HL-60 (cell line): ENCODE measurements around the gene GSTO1.

Source experiments
- DNase-seq, 2 experiments: peaks; one replicate each; pipeline ENCODE4 v3.0.0-alpha.2; 2010 to 2020; ENCODE audit warnings: low read depth in 1 of 2, low spot score in 1 of 2
- H3K27ac ChIP-seq: fragments of 250-450 bp; sonication (Bioruptor Pico); replicated peaks from 2 replicates; pipeline ENCODE4 v1.5.1; 2020; ENCODE audit warnings: mild to moderate bottlenecking, moderate library complexity
- H3K27me3 ChIP-seq: fragments of 250-450 bp; sonication (Bioruptor Pico); 2 replicates; pipeline ENCODE4 v1.5.1; 2021; ENCODE audit warnings: mild to moderate bottlenecking, moderate library complexity; ENCODE audit not compliant: insufficient read depth, poor library complexity, severe bottlenecking
- H3K4me3 ChIP-seq: replicated peaks from 2 replicates; pipeline ENCODE4 v1.5.1; 2011; ENCODE audit warnings: mild to moderate bottlenecking, control low read depth, low read length; ENCODE audit not compliant: insufficient read depth
- GABPA ChIP-seq: IDR thresholded peaks from 2 replicates; pipeline ENCODE4 v1.6.1; 2012; ENCODE audit warnings: low read depth
- POLR2AphosphoS5 ChIP-seq: IDR thresholded peaks from 2 replicates; pipeline ENCODE4 v1.6.1; 2012; ENCODE audit warnings: low read depth
- SPI1 ChIP-seq: IDR thresholded peaks from 2 replicates; pipeline ENCODE4 v1.6.1; 2012; ENCODE audit warnings: low read depth, mild to moderate bottlenecking, borderline replicate concordance
- TF ChIP-seq, protein P1 (sequence below): IDR thresholded peaks from 2 replicates; pipeline ENCODE4 v1.6.1; 2012; ENCODE audit warnings: low read depth; ENCODE audit not compliant: insufficient replicate concordance
- TF ChIP-seq, protein P2 (sequence below): IDR thresholded peaks from one replicate; pipeline ENCODE4 v1.5.1; 2011; ENCODE audit warnings: low read length, control low read depth, inconsistent platforms; ENCODE audit not compliant: insufficient read depth

GSTO1 gene

DNA sequence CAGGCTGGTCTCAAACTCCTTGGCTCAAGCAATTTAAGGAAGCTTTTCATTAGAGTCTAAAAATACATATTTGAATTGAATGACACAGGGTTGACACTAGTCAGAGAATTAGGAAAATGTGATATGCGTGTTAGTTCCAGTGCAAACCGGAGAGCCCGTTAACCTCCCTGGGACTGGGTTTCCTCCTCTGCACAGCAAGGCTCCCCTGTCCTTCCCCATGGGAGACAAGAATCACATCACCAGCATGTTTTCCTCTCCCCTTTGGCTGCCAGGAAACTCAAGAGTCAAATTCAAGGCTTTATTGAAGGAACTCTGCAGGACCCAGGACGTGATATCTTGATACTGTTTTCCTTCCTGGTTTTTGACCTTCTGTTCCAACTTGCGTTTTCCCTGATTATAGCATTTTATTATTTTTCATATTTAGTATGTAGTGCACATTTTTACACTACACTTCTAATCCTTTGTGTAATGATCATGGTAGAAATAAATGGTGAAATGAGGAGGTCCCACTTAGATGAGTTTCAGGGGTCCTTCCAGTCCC is 39.2 kb downstream of the GSTO1 start:
- DNase-seq = no peak
- TF ChIP-seq SPI1 (no peak), POLR2AphosphoS5 (no peak), GABPA (no peak)
- TF ChIP-seq, protein P1, sequence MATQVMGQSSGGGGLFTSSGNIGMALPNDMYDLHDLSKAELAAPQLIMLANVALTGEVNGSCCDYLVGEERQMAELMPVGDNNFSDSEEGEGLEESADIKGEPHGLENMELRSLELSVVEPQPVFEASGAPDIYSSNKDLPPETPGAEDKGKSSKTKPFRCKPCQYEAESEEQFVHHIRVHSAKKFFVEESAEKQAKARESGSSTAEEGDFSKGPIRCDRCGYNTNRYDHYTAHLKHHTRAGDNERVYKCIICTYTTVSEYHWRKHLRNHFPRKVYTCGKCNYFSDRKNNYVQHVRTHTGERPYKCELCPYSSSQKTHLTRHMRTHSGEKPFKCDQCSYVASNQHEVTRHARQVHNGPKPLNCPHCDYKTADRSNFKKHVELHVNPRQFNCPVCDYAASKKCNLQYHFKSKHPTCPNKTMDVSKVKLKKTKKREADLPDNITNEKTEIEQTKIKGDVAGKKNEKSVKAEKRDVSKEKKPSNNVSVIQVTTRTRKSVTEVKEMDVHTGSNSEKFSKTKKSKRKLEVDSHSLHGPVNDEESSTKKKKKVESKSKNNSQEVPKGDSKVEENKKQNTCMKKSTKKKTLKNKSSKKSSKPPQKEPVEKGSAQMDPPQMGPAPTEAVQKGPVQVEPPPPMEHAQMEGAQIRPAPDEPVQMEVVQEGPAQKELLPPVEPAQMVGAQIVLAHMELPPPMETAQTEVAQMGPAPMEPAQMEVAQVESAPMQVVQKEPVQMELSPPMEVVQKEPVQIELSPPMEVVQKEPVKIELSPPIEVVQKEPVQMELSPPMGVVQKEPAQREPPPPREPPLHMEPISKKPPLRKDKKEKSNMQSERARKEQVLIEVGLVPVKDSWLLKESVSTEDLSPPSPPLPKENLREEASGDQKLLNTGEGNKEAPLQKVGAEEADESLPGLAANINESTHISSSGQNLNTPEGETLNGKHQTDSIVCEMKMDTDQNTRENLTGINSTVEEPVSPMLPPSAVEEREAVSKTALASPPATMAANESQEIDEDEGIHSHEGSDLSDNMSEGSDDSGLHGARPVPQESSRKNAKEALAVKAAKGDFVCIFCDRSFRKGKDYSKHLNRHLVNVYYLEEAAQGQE = no peak
- TF ChIP-seq, protein P2, sequence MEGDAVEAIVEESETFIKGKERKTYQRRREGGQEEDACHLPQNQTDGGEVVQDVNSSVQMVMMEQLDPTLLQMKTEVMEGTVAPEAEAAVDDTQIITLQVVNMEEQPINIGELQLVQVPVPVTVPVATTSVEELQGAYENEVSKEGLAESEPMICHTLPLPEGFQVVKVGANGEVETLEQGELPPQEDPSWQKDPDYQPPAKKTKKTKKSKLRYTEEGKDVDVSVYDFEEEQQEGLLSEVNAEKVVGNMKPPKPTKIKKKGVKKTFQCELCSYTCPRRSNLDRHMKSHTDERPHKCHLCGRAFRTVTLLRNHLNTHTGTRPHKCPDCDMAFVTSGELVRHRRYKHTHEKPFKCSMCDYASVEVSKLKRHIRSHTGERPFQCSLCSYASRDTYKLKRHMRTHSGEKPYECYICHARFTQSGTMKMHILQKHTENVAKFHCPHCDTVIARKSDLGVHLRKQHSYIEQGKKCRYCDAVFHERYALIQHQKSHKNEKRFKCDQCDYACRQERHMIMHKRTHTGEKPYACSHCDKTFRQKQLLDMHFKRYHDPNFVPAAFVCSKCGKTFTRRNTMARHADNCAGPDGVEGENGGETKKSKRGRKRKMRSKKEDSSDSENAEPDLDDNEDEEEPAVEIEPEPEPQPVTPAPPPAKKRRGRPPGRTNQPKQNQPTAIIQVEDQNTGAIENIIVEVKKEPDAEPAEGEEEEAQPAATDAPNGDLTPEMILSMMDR = no peak
- no peaks in the 10 kb centered on the region for H3K27me3 ChIP-seq
- no peak overlapping the region for H3K27ac ChIP-seq
- H3K4me3 ChIP-seq = no peak overlapping the region

DNA sequence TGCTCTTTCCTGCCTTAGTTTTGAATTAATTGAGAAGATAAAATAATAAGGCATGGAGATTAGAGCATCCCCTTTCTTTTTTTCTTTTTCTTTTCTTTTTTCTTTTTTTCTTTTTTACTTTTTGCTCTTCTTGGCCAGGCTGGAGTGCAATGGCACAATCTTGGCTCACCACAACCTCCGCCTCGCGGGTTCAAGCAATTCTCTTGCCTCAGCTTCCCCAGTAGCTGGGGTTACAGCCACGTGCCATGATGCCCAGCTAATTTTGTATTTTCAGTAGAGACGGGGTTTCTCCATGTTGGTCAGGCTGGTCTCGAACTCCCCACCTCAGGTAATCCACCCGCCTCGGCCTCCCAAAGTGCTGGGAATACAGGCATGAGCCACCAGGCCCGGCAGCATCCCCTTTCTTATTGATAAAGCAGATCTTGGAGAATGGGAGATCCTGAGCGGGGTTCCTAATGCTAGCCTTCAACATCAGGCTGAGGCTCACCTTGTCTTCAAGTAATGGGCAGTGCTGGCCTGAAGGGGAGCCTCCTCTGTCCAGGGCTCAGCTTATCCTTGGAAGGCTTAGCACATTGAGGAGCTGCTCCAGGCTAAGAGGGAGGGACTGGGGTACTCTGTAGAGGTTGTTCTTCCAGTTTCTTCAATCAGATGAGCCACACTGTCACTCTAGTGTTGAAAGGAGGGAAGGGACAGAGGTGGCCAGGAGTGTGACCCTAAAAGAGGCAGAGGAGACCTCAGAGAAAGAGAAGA is 42.2 kb downstream of the GSTO1 start:
- Histone ChIP-seq H3K27me3 (no peaks in the 10 kb centered on the region), H3K27ac (no peak overlapping the region), H3K4me3 (no peak overlapping the region)
- TF ChIP-seq POLR2AphosphoS5 (no peak), GABPA (no peak), SPI1 (no peak)
- TF ChIP-seq, protein P1 = no peak
- TF ChIP-seq, protein P2 = no peak
- no peak for DNase-seq

DNA sequence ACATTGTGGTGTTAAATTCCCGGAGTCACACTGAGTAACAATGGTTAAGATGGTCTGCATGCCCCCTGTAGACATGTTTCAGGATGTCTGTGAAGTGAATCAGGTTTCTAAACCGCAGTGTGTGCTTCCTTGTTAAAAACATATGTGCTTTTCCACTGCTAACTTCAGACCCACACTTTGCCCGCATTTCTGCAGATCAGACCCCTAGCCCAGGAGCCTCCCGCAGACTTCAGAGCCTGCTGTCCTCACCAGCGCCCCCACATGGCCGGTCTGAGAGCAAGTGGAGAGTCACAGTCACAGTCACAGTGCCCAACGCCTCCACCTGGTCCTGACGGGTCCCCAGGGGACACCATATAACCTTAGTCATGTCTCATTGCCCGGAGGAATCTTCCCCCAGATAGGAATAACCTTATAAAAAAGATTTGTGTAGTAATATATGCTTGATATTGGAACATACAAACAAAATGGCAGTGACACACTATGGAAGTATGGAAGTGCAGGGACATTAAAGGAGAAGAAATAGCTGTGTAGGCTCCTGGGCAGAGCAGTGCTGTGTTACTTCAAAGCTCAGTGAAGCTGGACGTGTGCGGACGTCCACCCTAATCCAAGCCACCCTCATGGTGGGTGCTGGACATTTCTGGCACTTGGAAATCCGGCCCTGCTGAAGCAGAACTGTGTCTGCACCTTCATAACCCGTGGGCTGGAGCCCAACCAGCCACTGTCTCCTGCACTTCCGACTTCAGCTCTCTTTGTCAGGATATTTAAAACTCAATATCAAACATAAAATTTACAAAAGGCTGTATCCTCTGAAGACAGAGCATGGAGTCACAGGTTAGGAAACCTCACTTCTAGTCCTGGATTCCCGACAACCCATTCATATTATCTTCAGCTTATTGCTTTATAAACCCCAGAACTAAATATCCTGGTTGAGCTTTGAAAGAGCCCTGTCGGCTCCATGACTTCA is 43.3 kb downstream of the GSTO1 start:
- Histone ChIP-seq H3K27ac (no peak overlapping the region), H3K27me3 (no peaks in the 10 kb centered on the region), H3K4me3 (no peak overlapping the region)
- DNase-seq = no peak
- TF ChIP-seq GABPA = no peak
- TF ChIP-seq, protein P1 = no peak
- no peak for TF ChIP-seq SPI1
- TF ChIP-seq, protein P2 = no peak
- TF ChIP-seq POLR2AphosphoS5 = no peak
